ENCODE measurements around the gene SYVN1.

GRCh38 chr11:65170058-65170534, 35.8 kb upstream of the SYVN1 start, which contains the start of gene SPDYC:
- TF ChIP-seq EZH2 (IDR thresholded peaks at IDR 0.05; ENCODE audit: borderline replicate concordance, low read length) (no peak), CTCF (IDR thresholded peaks at IDR 0.05; ENCODE audit: low read length) (no peak)

All from OCI-LY1 (cell line).